PC-9 (cell line): Measurements from ENCODE around the gene HDAC7. TPM values are rescaled to one million over a fixed set of nuclear protein-coding genes. Genes with fewer than 3 reads are reported as not detected.

Experiments
- BruUV-seq: library from RNA; stranded (reverse); fragments of 400-500 nt; replicated peaks from 2 replicates; lab custom pipeline; 2021; lab: Mats Ljungman, UMichigan
- CTCF ChIA-PET: fragments of 300-600 bp; sonication (Branson Sonifier 250); formaldehyde crosslinking; loops from one replicate; lab custom pipeline; 2022; ENCODE audit warnings: antibody characterized with exemption; lab: Charles Lee
- POLR2A ChIA-PET: fragments of 300-600 bp; sonication (Branson Sonifier 250); formaldehyde crosslinking; loops from one replicate; lab custom pipeline; 2022; ENCODE audit warnings: antibody characterized with exemption; ENCODE audit not compliant: unreplicated experiment; lab: Charles Lee
- DNase-seq, 2 experiments: peaks; one replicate each; pipeline versions ENCODE4 v3.0.0 to v3.0.0-alpha.2; 2015 to 2022; ENCODE audit warnings: mixed read lengths in 1 of 2
- H2AFZ ChIP-seq: fragments of 200-600 bp; sonication (generic); 2 replicates; pipeline ENCODE4 v1.8.1; 2017; ENCODE audit warnings: antibody characterized with exemption
- H3F3A ChIP-seq: fragments of 200-600 bp; sonication (generic); 2 replicates; pipeline ENCODE4 v1.8.1; 2017; ENCODE audit warnings: antibody characterized with exemption, mild to moderate bottlenecking, low read depth; ENCODE audit not compliant: insufficient read depth
- H3K27ac ChIP-seq: fragments of 200-600 bp; sonication (generic); 2 replicates; pipeline ENCODE4 v1.6.1; 2016; ENCODE audit warnings: mixed run types
- H3K27me3 ChIP-seq: fragments of 200-600 bp; sonication (generic); 2 replicates; pipeline ENCODE4 v1.6.1; 2016; ENCODE audit warnings: low read depth, mixed run types; ENCODE audit not compliant: insufficient read depth
- H3K36me3 ChIP-seq: fragments of 200-600 bp; sonication (generic); 2 replicates; pipeline ENCODE4 v1.6.1; 2016; ENCODE audit warnings: low read depth, mixed run types
- H3K4me1 ChIP-seq: fragments of 200-600 bp; sonication (generic); replicated peaks from 2 replicates; pipeline ENCODE4 v1.6.1; 2016; ENCODE audit warnings: mixed run types; ENCODE audit not compliant: insufficient read depth
- H3K4me2 ChIP-seq: fragments of 200-600 bp; sonication (generic); 2 replicates; pipeline ENCODE4 v1.6.1; 2017; ENCODE audit warnings: mixed run types
- H3K4me3 ChIP-seq: fragments of 200-600 bp; sonication (generic); 2 replicates; pipeline ENCODE4 v1.6.1; 2016; ENCODE audit warnings: mixed run types
- H3K79me2 ChIP-seq: fragments of 200-600 bp; sonication (generic); 2 replicates; pipeline ENCODE4 v1.6.1; 2017; ENCODE audit warnings: low read depth, mixed run types
- H3K9me2 ChIP-seq: fragments of 200-600 bp; sonication (generic); 2 replicates; pipeline ENCODE4 v1.8.1; 2017; ENCODE audit warnings: mild to moderate bottlenecking; ENCODE audit not compliant: insufficient read depth
- H3K9me3 ChIP-seq: fragments of 200-600 bp; sonication (generic); 2 replicates; pipeline ENCODE4 v1.8.1; 2016; ENCODE audit warnings: low read depth; ENCODE audit not compliant: insufficient read depth
- H4K20me1 ChIP-seq: fragments of 200-600 bp; sonication (generic); 2 replicates; pipeline ENCODE4 v1.8.1; 2017; ENCODE audit not compliant: insufficient read depth
- CTCF ChIP-seq: fragments of 200-600 bp; sonication (generic); conservative IDR thresholded peaks from 2 replicates; pipeline ENCODE4 v1.6.1; 2017; ENCODE audit warnings: mixed run types, antibody characterized with exemption, mild to moderate bottlenecking, moderate library complexity
- EZH2 ChIP-seq: fragments of 200-600 bp; sonication (generic); IDR thresholded peaks from 2 replicates; pipeline ENCODE4 v1.8.0; 2017; ENCODE audit warnings: antibody characterized with exemption, low read depth
- intact Hi-C: fragments of 100-400 bp; cut with micrococcal nuclease; formaldehyde crosslinking; loops from one replicate; pipeline ENCODE4 v1.10.0; 2022; ENCODE audit not compliant: unreplicated experiment
- total RNA-seq: library from RNA; stranded (reverse); gene quantifications from 2 replicates; pipeline ENCODE4 v1.2.3, GENCODE V29; 2021

The HDAC7 gene
- total RNA-seq, 1 experiment from 2014 or later: 106 TPM

DNA sequence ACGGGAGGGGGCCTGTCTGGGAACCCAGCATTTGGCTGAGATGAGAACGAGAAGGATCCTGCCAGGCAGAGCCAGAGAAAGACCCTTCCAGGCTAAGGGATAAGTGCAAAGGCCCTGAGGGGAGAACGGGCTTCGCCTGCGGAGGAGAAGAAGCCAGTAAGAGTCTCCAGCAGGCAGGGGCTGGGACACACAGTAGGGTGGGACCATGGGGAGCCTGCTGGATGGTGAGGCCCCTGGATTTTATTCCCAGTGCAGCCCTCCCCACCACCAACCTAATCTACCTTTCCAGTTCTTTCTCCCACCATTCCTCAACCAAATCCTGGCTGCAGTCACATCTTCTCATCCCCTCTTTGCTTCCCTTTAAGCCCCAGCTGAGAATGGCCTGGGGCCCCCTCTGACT is 73.6 kb downstream of the HDAC7 start:
- TF ChIP-seq CTCF (no peak), EZH2 (no peak)
- intact Hi-C loops: no loop called here
- no peaks in the 10 kb centered on the region for H3K27me3 ChIP-seq
- no peak overlapping the region for H2AFZ ChIP-seq
- H4K20me1 ChIP-seq: no peaks in the 10 kb centered on the region
- no peak for DNase-seq
- H3K27ac ChIP-seq: no peak overlapping the region
- ChIA-PET CTCF (no interaction called here), POLR2A (no interaction called here)
- no TSS peak for BruUV-seq
- no peaks in the 10 kb centered on the region for H3K9me3 ChIP-seq
- no peak overlapping the region for H3K4me2 ChIP-seq
- H3F3A ChIP-seq: peaks cover 13% of the 10 kb centered on the region
- no peaks in the 10 kb centered on the region for H3K36me3 ChIP-seq
- H3K4me1 ChIP-seq: peaks cover 18% of the 10 kb centered on the region
- H3K9me2 ChIP-seq: no peaks in the 10 kb centered on the region
- no peaks in the 10 kb centered on the region for H3K79me2 ChIP-seq
- no peak overlapping the region for H3K4me3 ChIP-seq

DNA sequence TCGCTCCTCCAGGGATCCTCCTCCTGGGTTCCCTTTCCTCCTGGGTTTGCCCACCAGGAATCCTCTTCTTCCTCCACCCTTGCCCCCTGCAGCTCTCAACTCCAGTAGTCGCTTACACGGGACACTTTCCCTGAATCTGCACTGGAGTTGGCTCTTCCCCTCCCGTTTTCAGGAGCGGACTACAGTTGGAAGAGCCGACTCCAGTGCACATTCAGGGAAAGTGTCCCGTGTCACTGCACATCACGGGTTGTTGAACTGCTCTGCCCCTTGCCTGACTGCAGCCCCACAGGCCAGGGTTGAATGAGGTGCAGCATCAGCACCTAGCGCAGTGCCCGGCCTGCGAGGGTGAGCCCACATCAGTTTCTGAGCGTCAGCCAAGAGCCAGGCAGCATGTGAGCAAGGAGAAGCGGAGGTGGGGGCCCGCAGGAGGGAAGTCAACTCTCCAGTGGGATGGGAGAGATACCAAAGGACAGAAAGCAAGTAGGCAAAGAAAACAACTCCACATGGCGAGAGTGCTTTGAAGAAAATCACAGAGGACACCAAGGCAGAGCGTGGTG is 74.1 kb downstream of the HDAC7 start:
- DNase-seq: no peak
- no peak overlapping the region for H3K27ac ChIP-seq
- no peaks in the 10 kb centered on the region for H4K20me1 ChIP-seq
- no peaks in the 10 kb centered on the region for H3K27me3 ChIP-seq
- peaks cover 13% of the 10 kb centered on the region for H3K4me1 ChIP-seq
- no peaks in the 10 kb centered on the region for H3K9me2 ChIP-seq
- no peak overlapping the region for H3K4me3 ChIP-seq
- H3K4me2 ChIP-seq: no peak overlapping the region
- intact Hi-C loops: no loop called here
- no peaks in the 10 kb centered on the region for H3K36me3 ChIP-seq
- CTCF ChIA-PET: interaction anchor here (5.4 kb wide), 1 partner anchor 93 kb away, joined by 31 read pairs; no protein-coding TSS in a partner anchor
- BruUV-seq: no TSS peak
- no peaks in the 10 kb centered on the region for H3K79me2 ChIP-seq
- no peak overlapping the region for H2AFZ ChIP-seq
- peaks cover 10% of the 10 kb centered on the region for H3F3A ChIP-seq
- H3K9me3 ChIP-seq: no peaks in the 10 kb centered on the region
- TF ChIP-seq EZH2 (no peak), CTCF (no peak)
- POLR2A ChIA-PET: no interaction called here

DNA sequence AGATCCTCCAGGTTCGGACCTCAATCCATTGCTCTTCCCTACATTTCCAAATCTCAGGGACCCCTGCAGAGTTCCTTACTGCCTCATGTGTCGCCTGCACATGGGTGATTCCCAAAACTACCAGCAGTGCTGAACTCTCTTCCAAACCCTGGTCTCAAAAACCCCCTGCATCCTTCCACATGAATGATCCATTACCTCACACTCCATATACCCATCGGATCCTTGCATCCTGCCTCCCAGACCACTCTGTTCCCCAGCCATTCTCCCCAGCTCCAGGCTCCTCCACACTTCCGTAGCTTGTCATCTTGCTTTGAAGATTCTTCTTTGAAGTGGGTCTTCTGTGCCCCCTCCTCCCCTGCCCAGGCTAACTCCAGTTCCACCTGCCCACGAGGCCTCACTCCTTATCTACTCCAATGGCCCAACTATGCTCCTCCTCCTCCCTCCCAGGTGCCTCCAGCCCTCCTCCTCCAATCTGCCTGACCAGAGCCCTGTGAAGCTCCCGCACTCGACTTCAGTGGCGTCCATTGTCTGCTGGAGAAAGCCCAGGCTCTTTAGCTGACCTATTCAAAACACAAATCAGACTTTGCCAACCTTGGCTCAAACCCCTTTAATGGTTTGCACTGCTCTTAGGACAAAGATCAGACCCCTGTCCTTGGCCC is 74.8 kb downstream of the HDAC7 start:
- ChIA-PET CTCF (interaction anchor here (0.6 to 5.4 kb wide), 5 partner anchors 15 to 94 kb away, joined by 3 to 31 read pairs (median 3); no protein-coding TSS in a partner anchor), POLR2A (interaction anchor here (0.7 kb wide), 1 partner anchor 10 kb away, joined by 3 read pairs; no protein-coding TSS in a partner anchor)
- no peak for TF ChIP-seq CTCF
- no peak for TF ChIP-seq EZH2
- H3K4me1 ChIP-seq: peaks cover 8% of the 10 kb centered on the region
- H3K9me3 ChIP-seq: no peaks in the 10 kb centered on the region
- H3K27ac ChIP-seq: no peak overlapping the region
- H3K9me2 ChIP-seq: no peaks in the 10 kb centered on the region
- H3K36me3 ChIP-seq: no peaks in the 10 kb centered on the region
- H3K27me3 ChIP-seq: no peaks in the 10 kb centered on the region
- no peak for DNase-seq
- H2AFZ ChIP-seq: no peak overlapping the region
- no peaks in the 10 kb centered on the region for H3K79me2 ChIP-seq
- intact Hi-C loops: loop anchor here (1.0 kb wide), 3 partner anchors 22 to 92 kb away; no protein-coding TSS in a partner anchor
- no peaks in the 10 kb centered on the region for H4K20me1 ChIP-seq
- no peak overlapping the region for H3K4me3 ChIP-seq
- no peak overlapping the region for H3K4me2 ChIP-seq
- no TSS peak for BruUV-seq
- H3F3A ChIP-seq: peaks cover 10% of the 10 kb centered on the region
